Fibroblast of the conjunctiva (primary cell): ENCODE results near the gene NET1.
"Not testable (repeated sequence)": the region's sequence is repeated elsewhere in the genome, so short reads cannot be mapped to it uniquely, and the experiment has no call there.

Source experiments
- DNase-seq: peaks from one replicate; pipeline ENCODE4 v3.0.0-alpha.2; 2010; ENCODE audit warnings: low read depth

Gene NET1

DNA sequence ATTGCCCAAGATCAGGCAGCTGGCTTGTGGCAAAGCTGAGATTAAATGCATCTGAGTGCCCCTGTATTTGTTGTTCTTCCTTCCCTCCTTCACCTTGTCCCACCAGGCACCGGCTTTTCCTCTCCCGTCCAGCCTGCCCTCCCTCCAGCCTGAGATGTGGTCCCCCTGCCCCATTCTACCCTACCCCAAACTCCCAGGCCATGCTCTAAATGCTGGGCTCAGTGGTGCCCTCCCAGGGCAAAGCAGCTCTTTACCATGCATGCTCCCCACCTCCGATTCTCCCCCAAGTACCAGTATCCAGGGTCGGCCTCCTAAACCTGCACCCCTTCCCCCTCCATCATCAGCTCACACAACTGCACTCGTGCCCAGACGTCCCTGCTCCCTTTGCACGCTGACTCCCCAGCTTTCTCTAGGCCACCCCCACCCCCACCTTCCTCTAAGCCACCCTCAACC, 50.5 kb downstream of the NET1 start:
- DNase-seq, result no peak

DNA sequence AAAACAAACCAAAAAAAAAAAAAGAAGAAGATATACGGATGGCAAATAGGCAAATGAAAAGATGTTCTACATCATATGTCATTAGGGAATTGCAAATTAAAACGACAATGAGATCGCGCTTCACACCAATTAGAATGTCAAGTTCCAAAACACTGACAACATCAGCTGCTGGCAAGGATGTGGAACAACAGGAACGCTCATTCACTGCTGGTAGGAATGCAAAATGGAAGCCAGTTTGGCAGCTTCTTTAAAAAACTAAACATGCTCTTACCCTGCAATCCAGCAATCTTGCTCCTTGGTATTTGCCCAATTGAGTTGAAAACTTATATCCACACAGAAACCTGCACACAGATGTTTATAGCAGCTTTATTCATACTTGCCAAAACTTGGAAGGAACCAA, 52.2 kb downstream of the NET1 start:
- no peak for DNase-seq

DNA sequence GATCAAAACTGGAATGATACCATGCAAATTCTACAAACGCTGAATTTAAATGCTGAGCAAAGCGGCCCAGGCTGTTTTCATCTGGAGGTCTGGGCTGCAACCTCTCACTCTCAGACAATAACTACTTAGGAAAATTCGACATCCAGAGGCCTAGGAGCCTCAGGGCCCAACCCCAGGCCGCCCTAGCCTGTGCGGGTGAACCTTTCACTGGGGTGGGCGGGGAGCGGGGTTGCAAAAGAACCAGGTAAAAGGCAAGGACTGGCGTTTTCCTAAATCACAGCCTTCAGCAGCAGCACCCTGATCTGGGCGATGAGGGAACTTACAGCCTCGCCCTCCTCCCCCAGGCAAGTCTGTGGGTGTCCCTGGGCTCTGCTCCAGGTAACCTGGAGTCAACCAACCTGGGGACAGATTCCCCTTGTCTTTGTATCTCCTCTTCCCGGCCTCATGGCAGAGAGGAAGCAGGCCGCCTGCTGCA, 53.7 kb downstream of the NET1 start:
- no peak for DNase-seq

DNA sequence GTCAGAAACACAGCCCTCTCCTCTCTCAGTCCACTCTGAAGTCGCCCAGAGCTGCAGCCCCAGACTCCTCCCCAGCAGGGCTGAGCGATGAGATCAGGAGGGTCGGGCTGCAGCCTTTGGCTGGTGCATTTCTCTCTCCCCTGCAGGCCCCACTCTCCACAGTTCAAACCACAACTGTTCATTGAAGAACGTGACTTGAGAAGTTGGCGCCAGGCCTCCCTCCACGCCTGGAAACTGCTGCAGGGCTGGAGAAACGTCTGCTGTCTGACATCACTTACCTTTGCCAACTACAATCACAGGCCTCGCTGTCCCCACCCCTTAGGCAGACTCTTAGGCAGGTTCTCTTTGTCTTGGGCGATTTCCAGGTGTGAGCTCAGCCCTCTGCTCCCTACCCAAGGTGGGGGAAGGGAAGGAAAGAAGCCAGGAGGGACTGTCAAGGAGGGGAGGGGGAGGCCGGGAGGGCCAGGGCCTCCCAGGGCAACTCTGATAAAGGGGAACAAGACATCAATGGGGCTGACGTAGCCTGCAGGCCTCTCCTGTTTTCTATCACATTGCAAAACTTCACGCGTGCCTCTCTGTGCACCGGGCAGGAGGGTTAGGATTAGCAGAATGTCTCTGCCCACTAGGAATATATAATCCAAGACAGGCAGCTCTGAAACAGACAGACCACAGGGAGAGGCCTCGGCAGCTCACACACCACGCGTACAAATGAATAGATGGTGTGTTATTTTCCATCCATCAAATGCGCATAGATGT, 54.3 kb downstream of the NET1 start:
- DNase-seq, result peak; percentile 70

DNA sequence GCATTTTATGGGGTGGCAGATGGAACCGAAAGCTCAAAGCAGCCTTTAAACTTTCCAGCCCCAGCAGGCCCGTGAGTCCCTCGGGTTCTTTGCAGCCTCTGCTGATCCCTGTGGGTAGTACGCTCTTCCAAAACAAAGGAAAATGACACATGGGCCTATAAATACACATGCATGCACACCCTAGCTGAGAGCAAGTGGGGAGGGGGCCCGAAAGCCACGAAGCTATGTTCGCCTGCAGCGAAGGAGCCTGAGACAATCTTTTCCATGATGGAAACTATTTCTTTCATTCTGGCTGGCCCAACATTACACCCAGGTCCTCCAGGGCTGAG, 54.8 kb downstream of the NET1 start:
- DNase-seq, result no peak

DNA sequence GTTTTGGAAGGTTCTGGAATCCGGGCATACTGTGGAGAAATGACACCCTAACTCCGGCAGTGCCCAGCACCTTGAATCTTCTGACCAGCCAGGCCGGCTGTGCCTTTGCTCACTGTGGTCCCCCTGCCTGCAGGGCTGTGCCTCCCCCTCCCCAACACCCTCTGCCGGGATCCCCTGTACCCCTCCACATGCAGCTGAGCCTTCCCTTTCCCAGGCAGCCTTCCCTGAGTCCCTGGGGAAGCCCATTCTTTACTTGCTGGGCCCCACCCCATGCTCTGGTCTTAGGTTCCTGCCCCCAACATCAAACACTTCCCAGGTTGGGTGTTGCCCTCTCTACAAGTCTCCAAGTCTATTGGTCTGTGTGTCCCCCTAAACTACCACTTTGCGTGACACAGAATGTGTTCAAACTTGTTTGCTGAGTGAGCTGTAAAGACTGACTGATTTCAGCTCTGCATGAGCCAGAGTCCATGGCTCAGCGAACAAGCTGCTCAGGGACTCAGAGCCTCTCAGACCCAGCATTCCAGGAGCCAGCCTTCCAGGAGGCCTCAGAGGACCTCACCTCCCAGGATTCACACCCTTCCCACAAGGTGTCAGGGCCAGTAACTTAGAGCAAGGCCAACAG, 55.4 kb downstream of the NET1 start:
- DNase-seq, result no peak

DNA sequence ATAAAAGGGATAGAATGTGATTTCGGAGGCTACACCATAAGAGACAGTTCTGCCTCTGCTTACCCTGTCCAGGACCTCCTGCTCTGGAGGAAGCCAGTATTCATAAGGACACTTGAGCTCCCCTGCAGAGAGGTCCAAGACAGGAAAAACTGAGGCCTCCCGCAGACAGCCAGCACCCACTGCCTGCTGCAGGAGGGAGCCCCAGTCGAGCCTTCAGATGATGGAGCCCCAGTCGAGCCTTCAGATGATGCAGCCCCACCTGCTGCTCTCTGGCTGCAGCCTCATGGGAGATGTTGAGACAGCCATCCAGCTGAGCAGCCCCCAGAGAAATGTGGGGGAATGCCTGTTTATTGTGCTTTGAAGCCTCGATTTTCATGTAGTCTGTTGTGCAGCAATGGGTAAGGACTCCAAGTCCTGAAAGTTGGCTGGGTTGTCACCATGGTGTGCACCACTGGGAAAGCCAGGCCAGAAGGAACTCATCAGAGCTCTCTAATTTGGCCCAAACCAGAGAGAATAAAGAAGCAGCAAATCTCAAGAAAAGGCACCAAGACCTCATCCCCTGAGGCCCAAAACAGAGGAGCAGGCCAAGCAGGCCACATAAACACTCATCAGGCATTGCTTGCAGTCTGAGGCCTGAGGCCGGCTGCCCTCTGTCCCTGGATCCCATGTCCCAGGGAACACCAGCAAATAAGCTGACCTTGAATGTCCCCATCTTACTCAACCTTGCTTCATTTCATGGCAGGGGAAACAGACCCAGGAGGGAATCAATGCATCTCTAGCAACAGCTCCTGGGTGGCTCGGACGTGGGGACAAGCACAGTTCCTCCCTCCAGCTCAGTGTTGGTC, 56.1 kb downstream of the NET1 start:
- no peak for DNase-seq

DNA sequence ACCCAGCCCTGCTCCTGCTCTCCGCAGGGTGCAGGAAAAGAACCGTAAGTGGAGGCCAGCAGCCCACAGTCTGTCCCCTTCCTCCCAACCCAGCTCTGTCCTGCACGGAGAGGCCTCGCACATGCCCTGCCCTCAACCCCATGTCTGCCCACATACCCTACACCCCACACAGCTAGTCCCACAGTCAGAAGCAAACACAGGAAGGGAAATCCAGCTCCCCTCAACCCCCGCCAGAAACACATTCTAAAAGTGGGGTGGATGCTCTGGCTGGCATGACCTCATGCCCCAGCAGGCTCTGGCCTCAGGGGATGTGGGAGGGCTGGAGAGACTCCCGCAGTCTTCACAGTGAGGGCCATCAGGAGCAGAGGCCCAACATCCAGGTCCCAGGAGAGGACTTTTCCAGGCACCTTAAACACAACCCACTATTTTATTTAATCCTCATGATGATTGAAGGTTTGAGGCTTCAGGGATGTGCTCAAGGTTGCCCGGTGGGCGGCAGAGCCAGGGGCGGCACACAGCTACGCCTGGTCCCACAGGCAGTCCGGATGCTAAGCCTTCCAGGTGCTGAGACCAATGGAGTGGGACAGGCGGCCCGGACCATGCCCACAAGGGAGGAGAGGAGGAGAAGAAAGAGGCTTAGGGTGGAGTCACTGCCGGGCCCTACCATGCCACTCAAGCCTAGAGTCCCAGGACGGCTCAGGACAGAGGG, 57.1 kb downstream of the NET1 start:
- no peak for DNase-seq

DNA sequence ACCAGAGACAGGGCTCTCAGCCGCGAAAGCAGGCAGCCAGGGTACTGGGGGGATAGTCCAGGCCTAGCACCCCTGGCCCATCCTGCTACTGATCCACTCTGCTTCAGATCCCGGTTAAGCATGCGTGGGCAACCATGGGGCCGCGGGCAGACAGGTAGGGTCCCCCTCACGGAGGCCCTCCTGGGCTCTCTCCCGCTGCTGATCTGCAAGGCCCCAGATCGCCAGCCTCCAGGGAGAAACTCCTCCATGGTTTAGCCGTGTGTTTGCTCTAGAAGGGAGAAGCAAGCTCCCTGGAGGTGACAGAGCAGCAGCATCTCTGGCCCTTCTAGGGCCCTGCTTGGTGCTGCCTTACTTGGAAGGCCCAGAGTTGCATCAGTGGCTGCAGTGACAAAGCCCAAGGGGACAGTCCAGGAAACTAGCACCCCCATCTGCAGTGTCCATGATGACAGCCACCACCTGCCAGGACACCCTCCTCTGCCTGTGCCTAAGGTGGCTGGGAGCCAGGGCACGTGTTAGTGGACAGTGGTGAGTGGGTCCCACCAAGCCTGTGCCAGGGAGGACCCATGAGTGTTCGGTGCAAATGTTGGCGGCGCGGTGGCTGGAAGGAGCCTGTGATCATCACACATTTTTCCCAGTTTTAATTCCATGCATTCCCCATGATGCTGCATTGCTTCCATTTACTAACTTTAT, 57.9 kb downstream of the NET1 start:
- no peak for DNase-seq

DNA sequence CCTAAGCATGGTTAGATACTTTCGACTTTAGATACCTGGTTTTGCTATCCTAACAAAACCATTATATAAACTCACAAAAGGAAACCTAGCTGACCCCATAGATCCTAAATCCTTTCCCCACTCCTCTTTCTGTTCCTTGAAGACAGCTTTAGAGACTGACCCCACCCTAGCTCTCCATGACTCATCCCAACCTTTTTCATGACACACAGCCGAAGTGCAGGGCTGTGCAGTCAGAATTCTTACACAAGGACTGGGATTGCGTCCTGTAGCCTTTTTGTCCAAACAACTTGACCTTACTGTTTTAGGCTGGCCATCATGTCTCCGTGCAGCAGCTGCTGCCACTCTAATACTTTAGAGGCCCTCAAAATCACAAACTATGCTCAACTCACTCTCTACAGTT, 62.3 kb downstream of the NET1 start:
- not testable (repeated sequence) for DNase-seq

DNA sequence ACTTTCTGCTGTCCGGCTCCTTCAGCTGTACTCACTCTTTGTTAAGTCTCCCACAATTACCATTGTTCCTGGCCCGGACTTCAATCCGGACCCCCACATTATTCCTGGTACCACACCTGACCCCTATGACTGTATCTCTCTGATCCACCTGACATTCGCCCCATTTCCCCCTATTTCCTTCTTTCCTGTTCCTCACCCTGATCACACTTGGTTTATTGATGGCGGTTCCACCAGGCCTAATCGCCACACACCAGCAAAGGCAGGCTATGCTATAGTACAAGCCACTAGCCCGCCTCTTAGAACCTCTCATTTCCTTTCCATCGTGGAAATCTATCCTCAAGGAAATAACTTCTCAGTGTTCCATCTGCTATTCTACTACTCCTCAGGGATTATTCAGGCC, 62.7 kb downstream of the NET1 start:
- DNase-seq, result not testable (repeated sequence)

DNA sequence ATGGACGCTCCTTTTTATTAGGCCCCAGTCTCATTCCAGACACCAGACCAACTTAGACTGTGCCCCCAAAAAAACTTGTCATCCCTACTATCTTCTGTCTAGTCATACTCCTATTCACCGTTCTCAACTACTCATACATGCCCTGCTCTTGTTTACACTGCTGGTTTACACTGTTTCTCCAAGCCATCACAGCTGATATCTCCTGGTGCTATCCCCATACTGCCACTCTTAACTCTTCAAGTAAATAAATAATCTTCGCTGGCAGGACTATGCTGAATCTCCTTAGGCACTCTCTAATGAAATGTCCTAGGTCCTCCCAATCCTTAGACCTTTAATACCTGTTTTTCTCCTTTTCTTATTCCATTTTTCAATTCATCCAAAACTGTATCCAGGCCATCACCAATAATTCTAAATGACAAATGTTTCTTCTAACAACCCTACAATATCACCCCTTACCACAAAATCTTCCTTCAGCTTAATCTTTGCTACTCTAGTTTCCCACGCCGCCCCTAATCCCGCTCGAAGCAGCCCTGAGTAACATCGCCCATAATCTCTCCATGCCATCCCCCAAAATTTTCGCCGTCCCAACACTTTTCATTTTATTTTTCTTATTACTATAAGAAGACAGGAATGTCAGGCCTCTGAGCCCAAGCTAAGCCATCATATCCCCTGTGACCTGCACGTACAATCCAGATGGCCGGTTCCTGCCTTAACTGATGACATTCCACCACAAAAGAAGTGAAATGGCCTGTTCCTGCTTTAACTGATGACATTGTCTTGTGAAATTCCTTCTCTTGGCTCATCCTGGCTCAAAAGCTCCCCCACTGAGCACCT, 63.8 kb downstream of the NET1 start:
- DNase-seq, result not testable (repeated sequence)

DNA sequence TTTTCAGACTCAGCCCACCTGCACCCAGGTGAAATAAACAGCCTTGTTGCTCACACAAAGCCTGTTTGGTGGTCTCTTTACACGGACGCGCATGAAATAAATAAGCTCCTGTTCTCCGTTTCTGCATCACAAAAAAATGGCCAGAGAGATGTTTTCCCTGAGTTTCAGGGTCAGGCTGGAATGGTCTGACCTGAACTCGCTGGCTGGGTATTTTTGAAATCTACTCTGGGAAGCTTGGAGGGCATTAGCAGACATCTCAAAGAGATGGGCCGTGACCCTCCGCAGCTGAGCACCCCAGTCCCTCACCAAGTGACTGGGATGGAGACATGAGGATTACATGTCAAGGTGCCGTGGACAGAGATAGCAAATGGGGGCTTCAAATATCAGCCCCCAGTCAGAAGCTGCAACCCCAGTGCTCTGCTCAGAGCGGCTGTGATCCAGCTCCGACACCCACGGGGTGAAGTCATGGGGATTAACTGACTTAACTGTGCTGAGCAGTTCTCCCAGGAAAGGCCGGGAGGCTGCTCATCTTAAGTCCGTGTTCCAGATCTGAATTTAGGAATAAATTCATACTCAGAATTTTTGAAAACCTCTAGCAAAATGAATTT, 64.7 kb downstream of the NET1 start:
- DNase-seq, result peak; percentile 17

DNA sequence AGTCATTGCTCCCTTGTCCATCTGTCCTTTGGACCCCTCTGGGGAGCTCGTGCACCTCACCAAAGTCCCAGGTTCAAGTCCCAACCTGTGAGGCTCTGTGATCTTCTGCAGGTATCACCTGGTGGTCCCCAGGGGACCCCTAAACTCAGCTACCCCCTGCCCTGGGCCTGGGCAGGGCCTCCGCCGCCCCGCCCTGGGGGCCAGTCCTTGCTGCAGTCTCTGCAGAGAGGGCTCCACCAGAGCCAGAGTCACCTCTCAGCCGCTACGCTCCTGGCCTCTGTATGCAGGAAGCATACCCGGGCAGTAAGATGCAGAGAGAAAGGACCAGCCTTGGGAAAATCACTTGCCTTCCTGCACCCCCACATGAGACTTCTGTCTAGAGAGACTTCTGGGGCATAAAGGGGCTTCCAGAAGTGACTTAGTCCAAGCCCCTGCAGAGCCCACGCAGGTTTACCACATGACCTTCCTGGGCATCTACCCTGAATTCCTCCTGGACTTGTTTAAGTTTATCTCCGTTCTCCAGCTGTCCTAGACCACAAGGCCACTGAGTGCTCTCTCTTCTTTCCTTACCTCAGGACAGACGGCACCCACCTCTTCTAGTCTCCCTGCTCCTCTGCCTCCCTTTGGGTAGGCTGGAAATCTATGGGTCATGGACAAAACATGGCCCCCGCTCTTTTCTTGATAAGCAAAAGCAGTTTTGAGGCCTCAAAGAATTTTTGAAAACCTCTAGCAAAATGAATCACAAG, 65.8 kb downstream of the NET1 start:
- no peak for DNase-seq

DNA sequence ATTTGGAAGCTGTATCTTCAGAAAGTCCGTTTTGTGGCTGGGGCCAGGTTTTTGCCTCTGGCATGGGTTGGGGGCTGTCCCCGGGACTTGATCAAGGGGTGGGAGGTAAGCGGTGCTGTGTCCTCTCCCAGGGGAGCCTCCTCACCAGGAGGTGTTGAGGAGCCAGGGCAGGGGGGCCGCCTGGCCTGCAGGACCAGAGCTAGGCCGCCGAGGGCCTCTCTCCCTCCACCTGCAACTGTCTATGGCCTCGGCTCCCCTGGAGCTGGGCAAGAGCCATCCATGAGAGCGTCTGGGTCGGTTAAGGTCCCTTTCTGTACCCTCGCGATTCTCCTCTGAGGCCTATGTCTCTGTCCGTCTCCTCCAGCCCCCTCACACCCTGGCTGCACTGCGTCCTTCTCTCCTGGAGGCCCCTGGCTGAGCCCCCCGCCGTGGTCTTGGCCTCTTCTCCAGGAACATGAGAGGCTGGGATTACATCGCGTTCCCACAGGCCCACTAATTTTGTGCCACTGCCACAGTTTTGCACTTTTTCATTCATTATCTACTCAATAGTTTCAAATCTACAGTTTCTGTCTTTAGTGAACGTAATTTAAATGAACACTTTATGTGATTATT, 66.4 kb downstream of the NET1 start:
- no peak for DNase-seq

DNA sequence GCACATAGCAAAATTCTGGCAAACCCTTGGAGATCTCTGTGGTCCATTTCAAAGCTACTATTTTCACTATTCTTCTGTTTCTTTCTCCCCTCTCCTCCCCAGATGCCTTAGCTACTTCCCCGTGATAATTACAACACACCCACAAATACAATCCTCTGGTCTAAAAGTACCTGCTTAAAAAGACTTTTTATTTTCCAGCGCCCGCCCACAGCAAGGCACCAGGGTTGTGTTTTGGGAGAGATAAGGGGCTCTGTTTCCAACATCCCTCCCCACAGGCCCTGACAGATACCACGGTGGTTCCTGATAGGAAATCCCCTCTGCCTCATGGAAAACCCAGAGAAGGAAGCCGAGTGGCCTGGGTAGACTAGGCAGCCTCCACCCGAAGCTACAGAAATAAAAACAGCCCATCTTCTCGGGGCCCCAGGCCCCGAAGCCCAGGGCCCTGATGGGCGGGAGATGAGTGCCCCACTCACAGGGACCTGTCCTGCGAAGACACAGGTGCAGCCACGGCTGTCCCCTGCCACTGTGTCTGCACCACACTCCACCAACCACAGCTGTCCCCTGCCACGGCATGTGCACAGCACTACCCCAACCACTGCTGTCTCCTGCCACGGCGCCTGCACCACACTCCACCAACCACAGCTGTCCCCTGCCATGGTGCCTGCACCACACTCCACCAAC, 67.3 kb downstream of the NET1 start:
- no peak for DNase-seq

DNA sequence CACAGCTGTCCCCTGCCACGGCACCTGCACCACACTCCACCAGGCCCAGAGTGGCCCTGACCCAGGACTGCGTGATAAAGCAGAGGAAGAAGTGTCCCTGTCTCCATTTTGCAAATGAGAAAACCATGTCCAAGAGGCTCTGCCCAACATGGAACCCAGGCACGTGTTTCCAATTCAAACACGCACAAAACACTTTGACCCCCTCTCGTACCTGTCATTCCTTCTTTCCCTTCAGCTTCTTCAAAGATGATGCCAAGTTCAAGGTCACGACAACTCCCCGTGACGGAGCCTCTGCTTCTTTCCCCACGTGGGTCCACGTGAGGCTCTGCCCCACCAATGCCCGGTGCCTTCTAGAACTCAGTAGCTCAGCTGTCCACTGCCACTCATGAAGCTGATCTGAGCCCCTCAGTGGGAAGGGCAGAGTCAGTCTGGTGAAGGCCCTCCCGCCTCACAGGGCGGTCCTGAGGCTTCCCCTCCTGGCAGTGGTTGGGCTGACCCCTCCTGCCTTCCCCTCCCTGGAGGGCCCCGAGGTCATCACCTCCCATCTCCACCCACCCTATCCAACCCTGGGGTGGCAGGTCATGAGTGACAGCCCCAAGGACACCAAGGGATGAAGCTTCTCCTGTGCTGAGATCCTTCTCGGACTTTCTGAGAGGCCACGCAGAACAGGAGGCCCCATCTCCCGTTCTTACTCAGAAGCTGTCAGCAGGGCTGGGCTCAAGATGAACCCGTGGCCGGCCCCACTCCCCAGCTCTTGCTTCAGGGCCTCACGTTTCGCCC, 68.0 kb downstream of the NET1 start:
- DNase-seq, result no peak

DNA sequence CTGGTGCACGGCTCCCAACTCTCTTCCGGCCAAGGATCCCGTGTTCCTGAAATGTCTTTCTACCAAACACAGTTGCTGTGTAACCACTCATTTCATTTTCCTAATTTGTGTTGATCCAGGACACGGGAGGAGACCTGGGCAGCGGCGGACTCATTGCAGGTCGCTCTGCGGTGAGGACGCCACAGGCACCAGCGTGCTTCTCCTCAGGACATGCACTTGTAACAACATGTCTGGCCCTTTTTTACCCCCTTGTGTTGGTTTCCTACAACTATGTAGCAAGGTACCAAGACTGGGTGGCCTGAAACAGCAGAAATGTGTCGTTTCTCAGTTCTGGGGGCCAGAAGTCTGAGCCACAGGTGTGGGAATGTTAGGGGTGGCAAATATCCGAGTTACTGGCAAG, 68.8 kb downstream of the NET1 start:
- DNase-seq, result no peak
